Endothelial cell of umbilical vein (primary cell): ENCODE results near the gene EIF2S3. TPM values are rescaled to one million over a fixed set of nuclear protein-coding genes. Genes with fewer than 3 reads are reported as not detected.

Experiments
- BruUV-seq: library from RNA; stranded (reverse); fragments of 400-500 nt; replicated peaks from 2 replicates; lab custom pipeline; 2021; lab: Mats Ljungman, UMichigan
- CTCF ChIA-PET: fragments of 300-600, 350-600 bp; sonication (Branson Sonifier 250); formaldehyde crosslinking; loops from one replicate; lab custom pipeline; 2021; ENCODE audit warnings: antibody characterized with exemption, inconsistent platforms; lab: Charles Lee
- POLR2A ChIA-PET: fragments of 300-600, 350-600 bp; sonication (Branson Sonifier 250); formaldehyde crosslinking; loops from one replicate; lab custom pipeline; 2021; ENCODE audit warnings: antibody characterized with exemption, inconsistent platforms; lab: Charles Lee
- DNase-seq: peaks from one replicate; pipeline ENCODE4 v3.0.0-alpha.2; 2011; ENCODE audit warnings: low read depth, low spot score
- FAIRE-seq: peaks from 2 replicates; lab custom pipeline; 2011; peaks lifted over from hg19 to GRCh38; lab: Jason Lieb, UNC
- H2AFZ ChIP-seq: 2 replicates; pipeline ENCODE4 v1.6.0; 2012; ENCODE audit warnings: low read depth, low read length, control low read depth, inconsistent platforms
- H3K27ac ChIP-seq: 2 replicates; pipeline ENCODE4 v1.5.1; 2011; ENCODE audit warnings: low read depth, mild to moderate bottlenecking, control low read depth, low read length, moderate library complexity; ENCODE audit not compliant: insufficient read depth
- H3K27me3 ChIP-seq, 2 experiments: 2 replicates each; pipeline versions ENCODE4 v1.6.0 to v1.6.1; 2011; ENCODE audit warnings: low read length in 2 of 2, mixed read lengths in 1 of 2; ENCODE audit not compliant: control insufficient read depth in 2 of 2, insufficient read depth in 2 of 2
- H3K36me3 ChIP-seq, 2 experiments: 2 replicates in 1 of 2; 3 replicates in 1 of 2; pipeline ENCODE4 v1.5.1; 2011; ENCODE audit warnings: low read length in 2 of 2, mild to moderate bottlenecking in 1 of 2, moderate library complexity in 1 of 2; ENCODE audit not compliant: control insufficient read depth in 2 of 2, insufficient read depth in 2 of 2; ENCODE audit errors: extremely low read depth in 1 of 2
- H3K4me1 ChIP-seq: 3 replicates; pipeline ENCODE4 v1.5.1; 2011; ENCODE audit warnings: mild to moderate bottlenecking, low read length; ENCODE audit not compliant: control insufficient read depth, insufficient read depth; ENCODE audit errors: extremely low read depth
- H3K4me2 ChIP-seq: 2 replicates; pipeline ENCODE4 v1.6.1; 2011; ENCODE audit warnings: low read length, control low read depth, mixed read lengths; ENCODE audit not compliant: insufficient read depth
- H3K4me3 ChIP-seq, 3 experiments: fragments of 200-600 bp in 1 of 3; sonication (generic), shearing (Covaris generic) in 1 of 3; replicated peaks in 1 of 3; 2 replicates each; pipeline ENCODE4 v1.5.1; 2011 to 2016; ENCODE audit warnings: control low read depth in 3 of 3, low read length in 3 of 3, mild to moderate bottlenecking in 2 of 3, inconsistent platforms in 1 of 3, low read depth in 1 of 3, moderate library complexity in 1 of 3; ENCODE audit not compliant: insufficient read depth in 1 of 3
- H3K79me2 ChIP-seq: 2 replicates; pipeline ENCODE4 v1.6.0; 2012; ENCODE audit warnings: low read length, inconsistent platforms; ENCODE audit not compliant: control insufficient read depth, insufficient read depth
- H3K9ac ChIP-seq: replicated peaks from 2 replicates; pipeline ENCODE3; 2011; ENCODE audit warnings: low read length, control low read depth; ENCODE audit not compliant: insufficient read depth; ENCODE audit errors: extremely low read depth
- H3K9me1 ChIP-seq: replicated peaks from 3 replicates; pipeline ENCODE4 v1.6.0; 2011; ENCODE audit warnings: mild to moderate bottlenecking, low read length; ENCODE audit not compliant: control insufficient read depth, insufficient read depth; ENCODE audit errors: extremely low read depth
- H3K9me3 ChIP-seq: replicated peaks from 2 replicates; pipeline ENCODE4 v1.5.1; 2012; ENCODE audit warnings: low read length, inconsistent platforms; ENCODE audit not compliant: control insufficient read depth, insufficient read depth
- H4K20me1 ChIP-seq: replicated peaks from 2 replicates; pipeline ENCODE3; 2011; ENCODE audit warnings: mild to moderate bottlenecking, low read length; ENCODE audit not compliant: control insufficient read depth, insufficient read depth; ENCODE audit errors: extremely low read depth
- EZH2 ChIP-seq: IDR thresholded peaks from 2 replicates; pipeline ENCODE4 v1.6.1; 2012; ENCODE audit warnings: borderline replicate concordance, low read depth, mild to moderate bottlenecking, moderate library complexity, low read length, inconsistent platforms; ENCODE audit not compliant: severe bottlenecking
- FOS ChIP-seq: IDR thresholded peaks from 2 replicates; pipeline ENCODE4 v1.6.1; 2011; ENCODE audit warnings: mild to moderate bottlenecking, low read length, moderate library complexity, borderline replicate concordance; ENCODE audit not compliant: insufficient read depth
- GATA2 ChIP-seq: IDR thresholded peaks from 2 replicates; pipeline ENCODE4 v1.7.0; 2011; ENCODE audit warnings: low read depth, mild to moderate bottlenecking, moderate library complexity, mixed read lengths, low read length; ENCODE audit not compliant: insufficient read length, insufficient read depth
- JUN ChIP-seq: IDR thresholded peaks from 2 replicates; pipeline ENCODE4 v1.6.1; 2011; ENCODE audit warnings: borderline replicate concordance, low read depth; ENCODE audit not compliant: insufficient read length, insufficient read depth
- MAX ChIP-seq: IDR thresholded peaks from 2 replicates; pipeline ENCODE4 v1.6.1; 2011; ENCODE audit not compliant: insufficient read depth, insufficient read length
- MYC ChIP-seq: IDR thresholded peaks from one replicate; pipeline ENCODE4 v1.6.1; 2011; ENCODE audit warnings: mild to moderate bottlenecking, low read depth, low read length
- POLR2A ChIP-seq: IDR thresholded peaks from 2 replicates; pipeline ENCODE4 v1.6.1; 2012; ENCODE audit warnings: low read depth, mild to moderate bottlenecking, control low read depth, low read length
- POLR2AphosphoS5 ChIP-seq: IDR thresholded peaks from 2 replicates; pipeline ENCODE4 v1.6.1; 2012; ENCODE audit warnings: low read depth, mild to moderate bottlenecking, control low read depth, low read length, moderate library complexity; ENCODE audit not compliant: insufficient read depth
- dilution Hi-C: fragments of 300-500 bp; cut with MboI; formaldehyde crosslinking; loops from one replicate; pipeline ENCODE4 v1.15.0; 2019; ENCODE audit warnings: low sequenced_read_pairs; ENCODE audit not compliant: extremely low pct_ligation_motif_present
- intact Hi-C: fragments of 100-400 bp; cut with micrococcal nuclease; formaldehyde crosslinking; loops from one replicate; pipeline ENCODE4 v1.10.0; 2022
- polyA plus RNA-seq, 4 experiments: library from polyadenylated mRNA; depleted of rRNA in 3 of 4; stranded (reverse) in 3 of 4; unstranded in 1 of 4; fragments of >200 nt; gene quantifications; 2 replicates each; pipeline versions ENCODE4 v1.2.1 to v1.2.3, GENCODE V29; 2011 to 2012; ENCODE audit warnings: missing spikeins in 1 of 4
- total RNA-seq: library from RNA; stranded (reverse); gene quantifications from 2 replicates; pipeline ENCODE4 v1.2.3, GENCODE V29; 2021
- TF ChIP-seq, protein P1 (sequence below), 2 donors: IDR thresholded peaks; 1 replicate in 1 of 2; 2 replicates in 1 of 2; pipeline ENCODE4 v1.5.1; 2011; ENCODE audit warnings: low read length in 2 of 2, mild to moderate bottlenecking in 2 of 2, moderate library complexity in 2 of 2, control low read depth in 1 of 2, inconsistent platforms in 1 of 2, low read depth in 1 of 2; ENCODE audit not compliant: insufficient read depth in 1 of 2; ENCODE audit errors: extremely low read depth in 1 of 2

The EIF2S3 gene
- total and polyA plus RNA-seq, 2 donors (not counting 3 experiments of a cell fraction or from before 2014, with no cell fraction given), result 35.8 to 161 TPM

GRCh38 chrX:24030597-24030996 is 24.2 kb upstream of the EIF2S3 start:
- no peak overlapping the region for H2AFZ ChIP-seq
- H3K4me2 ChIP-seq, result no peak overlapping the region
- H3K27me3 ChIP-seq, result no peaks in the 10 kb centered on the region
- dilution Hi-C loops (no loop called here), intact Hi-C loops (no loop called here)
- H4K20me1 ChIP-seq, result no peaks in the 10 kb centered on the region
- H3K9me3 ChIP-seq, result no peaks in the 10 kb centered on the region
- TF ChIP-seq POLR2AphosphoS5, result no peak
- no peak for TF ChIP-seq MYC
- no peak for TF ChIP-seq MAX
- TF ChIP-seq, protein P1, sequence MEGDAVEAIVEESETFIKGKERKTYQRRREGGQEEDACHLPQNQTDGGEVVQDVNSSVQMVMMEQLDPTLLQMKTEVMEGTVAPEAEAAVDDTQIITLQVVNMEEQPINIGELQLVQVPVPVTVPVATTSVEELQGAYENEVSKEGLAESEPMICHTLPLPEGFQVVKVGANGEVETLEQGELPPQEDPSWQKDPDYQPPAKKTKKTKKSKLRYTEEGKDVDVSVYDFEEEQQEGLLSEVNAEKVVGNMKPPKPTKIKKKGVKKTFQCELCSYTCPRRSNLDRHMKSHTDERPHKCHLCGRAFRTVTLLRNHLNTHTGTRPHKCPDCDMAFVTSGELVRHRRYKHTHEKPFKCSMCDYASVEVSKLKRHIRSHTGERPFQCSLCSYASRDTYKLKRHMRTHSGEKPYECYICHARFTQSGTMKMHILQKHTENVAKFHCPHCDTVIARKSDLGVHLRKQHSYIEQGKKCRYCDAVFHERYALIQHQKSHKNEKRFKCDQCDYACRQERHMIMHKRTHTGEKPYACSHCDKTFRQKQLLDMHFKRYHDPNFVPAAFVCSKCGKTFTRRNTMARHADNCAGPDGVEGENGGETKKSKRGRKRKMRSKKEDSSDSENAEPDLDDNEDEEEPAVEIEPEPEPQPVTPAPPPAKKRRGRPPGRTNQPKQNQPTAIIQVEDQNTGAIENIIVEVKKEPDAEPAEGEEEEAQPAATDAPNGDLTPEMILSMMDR (IDR thresholded peaks at IDR 0.05; ENCODE audit: extremely low read depth in 1 of 2, insufficient read depth in 1 of 2, low read depth in 1 of 2, low read length in 2 of 2), result no peak
- no peak for TF ChIP-seq EZH2
- TF ChIP-seq FOS, result no peak
- no peak for TF ChIP-seq POLR2A
- no peak for TF ChIP-seq GATA2
- TF ChIP-seq JUN, result no peak
- no peaks in the 10 kb centered on the region for H3K79me2 ChIP-seq
- no TSS peak for BruUV-seq
- POLR2A ChIA-PET, result no interaction called here
- no peak overlapping the region for H3K27ac ChIP-seq
- FAIRE-seq (no peak), DNase-seq (no peak)
- H3K36me3 ChIP-seq, result no peaks in the 10 kb centered on the region
- no peak overlapping the region for H3K9ac ChIP-seq
- CTCF ChIA-PET, result no interaction called here
- H3K4me3 ChIP-seq, result no peak overlapping the region
- no peaks in the 10 kb centered on the region for H3K9me1 ChIP-seq
- H3K4me1 ChIP-seq, result peaks cover 2% of the 10 kb centered on the region
